CD4-positive, alpha-beta T cell treated with Interleukin-17A for 1 hour (primary cell): ENCODE results near the gene MYL3.
"Not testable (repeated sequence)": the region's sequence is repeated elsewhere in the genome, so short reads cannot be mapped to it uniquely, and the experiment has no call there.

ENCODE experiments used
- DNase-seq: peaks from one replicate; pipeline ENCODE4 v3.0.0-alpha.2; 2020

MYL3 gene

GRCh38 chr3:46863261-46863782 is at the start of gene MYL3:
TSS of gene MYL3 (minus strand) at chr3:46863444. CDS start at chr3:46863390, 54 bp downstream.
- no peak for DNase-seq

GRCh38 chr3:46912986-46913385 is 49.7 kb upstream of the MYL3 start:
- no peak for DNase-seq

GRCh38 chr3:46910914-46911313 is 47.7 kb upstream of the MYL3 start:
- not testable (repeated sequence) for DNase-seq

- no peak for DNase-seq
Measured at GRCh38 chr3:46910166-46910760, 47.0 kb upstream of the MYL3 start.

- DNase-seq = peak; percentile 79
Measured at GRCh38 chr3:46909535-46910161, 46.4 kb upstream of the MYL3 start.

- DNase-seq = no peak
Measured at GRCh38 chr3:46908986-46909534, 45.8 kb upstream of the MYL3 start.

GRCh38 chr3:46908294-46908985 is 45.2 kb upstream of the MYL3 start:
- DNase-seq = no peak

- no peak for DNase-seq
Measured at GRCh38 chr3:46907960-46908293, 44.7 kb upstream of the MYL3 start.

- DNase-seq = no peak
Measured at GRCh38 chr3:46907271-46907670, 44.0 kb upstream of the MYL3 start.

GRCh38 chr3:46906471-46907058 is 43.3 kb upstream of the MYL3 start:
- no peak for DNase-seq

- no peak for DNase-seq
Measured at GRCh38 chr3:46905661-46906451, 42.6 kb upstream of the MYL3 start.

- no peak for DNase-seq
Measured at GRCh38 chr3:46905213-46905560, 41.9 kb upstream of the MYL3 start.

- no peak for DNase-seq
Measured at GRCh38 chr3:46904303-46905212, 41.3 kb upstream of the MYL3 start.

- DNase-seq = no peak
Measured at GRCh38 chr3:46903341-46904302, 40.4 kb upstream of the MYL3 start.

GRCh38 chr3:46902188-46902631 is 39.0 kb upstream of the MYL3 start:
- DNase-seq = no peak

GRCh38 chr3:46901591-46902187 is 38.4 kb upstream of the MYL3 start:
- no peak for DNase-seq

GRCh38 chr3:46901061-46901460 is 37.8 kb upstream of the MYL3 start:
- no peak for DNase-seq

GRCh38 chr3:46900356-46900755 is 37.1 kb upstream of the MYL3 start:
- DNase-seq = no peak

- DNase-seq = no peak
Measured at GRCh38 chr3:46900007-46900292, 36.7 kb upstream of the MYL3 start.
